Measurements from ENCODE around the gene DOCK2. TPM values are rescaled to one million over a fixed set of nuclear protein-coding genes. Genes with fewer than 3 reads are reported as not detected.

The DOCK2 gene
- total RNA-seq, 1 donor from 2014 or later: 217 TPM

DNA sequence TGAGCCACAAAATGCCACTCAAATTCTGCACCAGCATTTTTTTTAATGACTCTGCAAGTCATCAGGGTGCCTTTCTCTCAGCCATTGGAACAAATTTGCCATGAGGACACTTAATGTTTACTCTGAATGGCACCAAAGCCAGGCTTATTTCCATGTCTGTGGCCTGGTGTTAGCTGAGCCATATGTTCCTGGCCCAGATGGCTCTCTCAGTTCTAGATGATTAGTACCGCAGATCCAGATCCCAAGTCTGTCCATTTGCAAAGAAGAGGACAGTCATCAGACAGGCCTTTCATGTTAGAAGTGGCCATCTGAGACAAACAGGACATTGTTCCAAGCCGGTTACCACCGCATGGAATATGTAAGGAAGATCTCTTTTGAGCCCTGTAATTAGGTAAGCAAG lies 272.9 kb downstream of the DOCK2 start:
- Mint-ChIP-seq H3K4me3 (ENCODE audit: low read depth) (no peak overlapping the region), H3K27me3 (ENCODE audit: low read depth) (no peaks in the 10 kb centered on the region), H3K27ac (no peak overlapping the region), H3K36me3 (ENCODE audit: low read depth) (peaks cover 10% of the 10 kb centered on the region), H3K9me3 (no peaks in the 10 kb centered on the region), H3K4me1 (ENCODE audit: low read depth) (no peaks in the 10 kb centered on the region)
- intact Hi-C loops (cut with micrococcal nuclease): no loop called here
- DNase-seq (ENCODE audit: low spot score): no peak

DNA sequence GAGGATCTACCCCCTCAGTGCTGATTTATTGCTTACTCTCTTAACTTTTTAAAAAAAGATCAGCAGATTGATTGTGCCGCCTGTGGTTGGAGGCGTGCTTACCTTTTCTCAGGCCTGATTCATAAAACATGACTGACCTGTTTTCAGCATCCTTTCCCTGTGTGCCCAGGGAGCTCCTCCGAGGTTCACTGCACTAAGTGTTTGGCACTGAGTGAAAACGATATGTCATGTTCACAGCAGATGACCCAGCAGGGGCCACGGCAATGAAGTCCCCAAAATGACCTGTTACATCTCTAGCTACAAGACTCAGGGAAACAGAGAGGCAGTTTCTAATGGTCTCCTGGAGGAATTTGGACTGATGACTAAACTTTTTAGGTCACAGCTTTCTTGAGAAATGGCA lies 273.3 kb downstream of the DOCK2 start:
- Mint-ChIP-seq H3K9me3 (no peaks in the 10 kb centered on the region), H3K4me3 (ENCODE audit: low read depth) (no peak overlapping the region), H3K27ac (no peak overlapping the region), H3K36me3 (ENCODE audit: low read depth) (peaks cover 11% of the 10 kb centered on the region), H3K4me1 (ENCODE audit: low read depth) (no peaks in the 10 kb centered on the region), H3K27me3 (ENCODE audit: low read depth) (no peaks in the 10 kb centered on the region)
- no peak for DNase-seq (ENCODE audit: low spot score)
- intact Hi-C loops (cut with micrococcal nuclease): no loop called here

DNA sequence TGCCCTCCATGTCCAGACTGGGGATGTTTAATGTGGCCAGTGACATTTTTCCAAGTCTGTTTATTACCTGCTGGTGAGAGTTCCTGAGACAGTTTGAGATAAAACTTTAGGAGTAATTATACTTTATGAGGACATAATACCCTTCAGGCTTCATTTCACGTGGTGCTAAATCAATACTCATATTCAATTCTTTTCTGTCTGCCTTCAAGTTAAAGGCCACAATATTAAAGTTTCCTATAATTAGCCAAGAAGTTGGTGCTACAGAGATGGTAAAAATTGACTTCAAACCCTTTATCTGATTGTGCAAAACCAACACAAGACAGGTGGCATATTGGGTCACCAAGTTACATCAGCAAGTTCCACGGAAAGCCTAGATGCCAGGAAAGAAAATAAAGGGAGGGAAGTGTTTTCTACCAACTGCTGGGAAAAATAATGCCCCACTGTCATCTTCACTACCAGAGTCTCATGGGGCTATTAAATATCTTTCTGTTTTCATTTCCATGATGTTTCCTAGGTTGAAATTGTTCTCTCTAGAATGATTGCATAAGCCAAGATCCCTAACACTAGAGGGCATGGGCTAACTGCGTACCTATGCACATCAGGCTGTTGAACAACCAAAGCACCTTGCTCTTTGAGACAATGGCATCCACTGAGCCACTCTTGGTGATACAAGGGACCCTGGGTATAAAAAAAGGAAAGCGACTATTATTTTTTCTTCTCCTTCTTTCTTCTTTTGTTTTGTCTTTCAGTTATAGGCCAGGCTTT lies 274.6 kb downstream of the DOCK2 start:
- intact Hi-C loops (cut with micrococcal nuclease): no loop called here
- Mint-ChIP-seq H3K9me3 (no peaks in the 10 kb centered on the region), H3K27ac (no peak overlapping the region), H3K27me3 (ENCODE audit: low read depth) (no peaks in the 10 kb centered on the region), H3K4me1 (ENCODE audit: low read depth) (no peaks in the 10 kb centered on the region), H3K4me3 (ENCODE audit: low read depth) (no peak overlapping the region), H3K36me3 (ENCODE audit: low read depth) (peaks cover 19% of the 10 kb centered on the region)
- no peak for DNase-seq (ENCODE audit: low spot score)

DNA sequence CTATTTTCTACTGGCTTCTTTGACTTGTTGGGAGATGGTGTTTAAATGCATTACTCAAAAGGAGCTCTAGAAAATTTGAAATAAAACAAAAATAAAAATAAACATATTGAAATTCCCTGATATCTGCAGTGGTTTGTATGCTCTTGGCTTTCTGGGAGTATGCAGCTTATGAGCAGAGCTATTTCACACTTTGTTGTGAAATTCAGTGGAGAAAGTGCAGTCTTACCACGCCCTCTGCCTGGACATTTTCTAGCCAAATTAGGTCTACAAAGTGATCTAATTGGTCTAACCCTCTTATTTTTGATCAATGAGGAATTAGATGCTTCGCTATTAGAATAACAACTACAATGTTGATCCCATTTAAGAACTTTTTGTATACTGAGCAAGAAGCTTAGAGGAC lies 276.4 kb downstream of the DOCK2 start:
- no peaks in the 10 kb centered on the region for H3K4me1 Mint-ChIP-seq (ENCODE audit: low read depth)
- H3K27ac Mint-ChIP-seq: no peak overlapping the region
- peaks cover 19% of the 10 kb centered on the region for H3K36me3 Mint-ChIP-seq (ENCODE audit: low read depth)
- intact Hi-C loops (cut with micrococcal nuclease): no loop called here
- H3K9me3 Mint-ChIP-seq: no peaks in the 10 kb centered on the region
- no peak overlapping the region for H3K4me3 Mint-ChIP-seq (ENCODE audit: low read depth)
- no peak for DNase-seq (ENCODE audit: low spot score)
- no peaks in the 10 kb centered on the region for H3K27me3 Mint-ChIP-seq (ENCODE audit: low read depth)

DNA sequence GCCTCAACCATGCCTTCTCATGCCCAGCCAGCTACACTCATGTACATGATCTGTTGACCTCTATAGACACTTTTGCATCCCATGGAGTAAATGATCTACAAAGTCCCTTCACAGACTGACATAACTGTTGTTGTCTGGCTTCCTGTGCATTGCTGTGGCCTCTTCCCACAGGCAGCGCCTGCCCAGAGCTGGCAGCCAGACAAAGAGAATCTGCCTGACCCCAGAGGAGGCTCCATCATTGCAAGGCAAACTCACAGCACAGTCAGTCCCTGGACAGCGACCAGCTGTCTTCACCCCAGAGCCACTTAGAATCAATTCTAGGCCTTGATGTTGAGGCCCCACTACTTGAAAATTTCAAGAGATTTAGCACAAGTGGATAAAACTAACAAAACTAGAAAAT lies 277.7 kb downstream of the DOCK2 start:
- Mint-ChIP-seq H3K36me3 (ENCODE audit: low read depth) (peaks cover 15% of the 10 kb centered on the region), H3K4me1 (ENCODE audit: low read depth) (no peaks in the 10 kb centered on the region), H3K4me3 (ENCODE audit: low read depth) (no peak overlapping the region), H3K27ac (no peak overlapping the region), H3K9me3 (no peaks in the 10 kb centered on the region), H3K27me3 (ENCODE audit: low read depth) (no peaks in the 10 kb centered on the region)
- intact Hi-C loops (cut with micrococcal nuclease): no loop called here
- no peak for DNase-seq (ENCODE audit: low spot score)

DNA sequence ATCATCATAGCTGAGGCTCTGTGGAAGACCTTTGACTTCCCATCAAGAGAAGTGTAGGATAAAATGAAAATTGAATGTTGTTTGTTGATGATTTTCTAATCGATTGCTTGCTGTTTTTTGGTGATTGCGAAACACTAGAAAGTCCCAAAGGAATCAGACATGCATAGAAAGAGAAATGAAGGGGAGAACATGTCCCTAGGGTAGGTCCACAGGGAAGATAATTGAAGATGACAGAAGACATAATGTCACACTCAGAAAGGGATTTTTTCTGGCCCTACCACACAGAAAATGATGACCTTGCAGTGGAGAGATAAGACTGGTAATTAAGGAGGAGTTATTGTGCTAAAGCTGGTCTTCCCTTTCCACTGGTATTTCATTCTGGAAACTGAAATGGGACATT lies 280.4 kb downstream of the DOCK2 start:
- intact Hi-C loops (cut with micrococcal nuclease): no loop called here
- no peaks in the 10 kb centered on the region for H3K4me1 Mint-ChIP-seq (ENCODE audit: low read depth)
- no peaks in the 10 kb centered on the region for H3K9me3 Mint-ChIP-seq
- no peak overlapping the region for H3K27ac Mint-ChIP-seq
- no peak overlapping the region for H3K4me3 Mint-ChIP-seq (ENCODE audit: low read depth)
- H3K36me3 Mint-ChIP-seq (ENCODE audit: low read depth): peaks cover 19% of the 10 kb centered on the region
- DNase-seq (ENCODE audit: low spot score): no peak
- no peaks in the 10 kb centered on the region for H3K27me3 Mint-ChIP-seq (ENCODE audit: low read depth)

DNA sequence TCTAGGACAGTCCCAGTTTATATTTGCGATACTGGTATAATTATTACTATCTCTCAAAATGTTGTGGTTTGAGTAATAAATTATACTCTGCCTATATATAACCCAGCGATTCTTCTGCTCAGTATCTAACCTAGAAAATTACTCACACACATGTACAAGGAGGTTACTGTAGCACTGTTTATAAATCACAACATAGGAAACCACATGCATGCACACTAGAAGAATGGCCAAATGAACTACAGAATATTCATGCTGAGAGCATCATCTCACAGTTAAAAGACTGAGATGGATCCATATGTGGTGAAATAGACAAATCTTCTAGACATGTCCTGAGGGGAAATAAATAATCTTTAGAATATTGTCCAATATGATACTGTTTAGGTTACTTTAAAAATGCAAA lies 281.2 kb downstream of the DOCK2 start:
- peaks cover 3% of the 10 kb centered on the region for H3K4me1 Mint-ChIP-seq (ENCODE audit: low read depth)
- H3K27ac Mint-ChIP-seq: no peak overlapping the region

DNA sequence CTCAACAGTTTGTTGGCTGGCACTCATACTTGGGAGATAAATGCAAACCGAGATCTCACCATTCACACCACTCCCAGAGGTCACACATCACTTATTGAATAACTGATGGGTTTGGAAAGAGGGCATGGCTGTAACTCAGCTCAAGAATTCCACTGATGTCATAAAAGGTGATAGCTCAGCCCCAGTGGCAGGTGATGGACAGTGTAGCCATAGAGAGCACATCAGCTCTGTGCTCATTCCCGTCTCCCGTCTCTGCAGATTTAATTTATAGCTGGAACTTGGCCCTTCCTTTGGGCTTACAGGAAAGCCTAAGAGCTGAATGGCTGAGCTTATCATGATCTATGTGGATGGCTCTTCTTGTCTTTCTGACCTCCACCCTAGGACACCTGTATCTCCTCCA lies 283.4 kb downstream of the DOCK2 start:
- Mint-ChIP-seq H3K4me3 (ENCODE audit: low read depth) (no peak overlapping the region), H3K27ac (no peak overlapping the region), H3K27me3 (ENCODE audit: low read depth) (no peaks in the 10 kb centered on the region), H3K9me3 (no peaks in the 10 kb centered on the region), H3K4me1 (ENCODE audit: low read depth) (peaks cover 7% of the 10 kb centered on the region), H3K36me3 (ENCODE audit: low read depth) (peaks cover 13% of the 10 kb centered on the region)
- DNase-seq (ENCODE audit: low spot score): no peak
- intact Hi-C loops (cut with micrococcal nuclease): no loop called here

More for the DNA sequence above, 281.2 kb downstream of the DOCK2 start:
- Mint-ChIP-seq H3K27me3 (ENCODE audit: low read depth) (no peaks in the 10 kb centered on the region), H3K9me3 (no peaks in the 10 kb centered on the region), H3K4me3 (ENCODE audit: low read depth) (no peak overlapping the region), H3K36me3 (ENCODE audit: low read depth) (peaks cover 19% of the 10 kb centered on the region)
- intact Hi-C loops (cut with micrococcal nuclease): no loop called here
- no peak for DNase-seq (ENCODE audit: low spot score)

DNA sequence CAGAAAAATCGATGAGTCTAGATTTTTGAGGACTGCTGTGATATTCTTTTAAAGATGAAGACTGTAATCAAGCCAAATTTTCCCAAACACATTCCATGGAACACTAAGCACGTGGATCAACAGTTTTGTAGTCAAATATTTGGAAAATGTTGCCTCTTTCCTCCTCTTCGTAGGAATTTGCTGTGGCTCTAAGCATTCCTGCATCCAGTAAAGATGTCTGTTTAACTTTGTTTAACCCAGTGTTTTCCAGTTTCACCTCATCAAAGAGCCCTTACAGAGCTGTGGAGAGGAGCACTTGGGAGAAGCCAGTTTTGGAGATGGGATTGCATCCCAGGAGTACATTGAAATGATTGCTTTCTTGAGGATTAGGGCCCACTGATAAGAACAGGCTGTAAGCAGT lies 284.3 kb downstream of the DOCK2 start:
- intact Hi-C loops (cut with micrococcal nuclease): no loop called here
- Mint-ChIP-seq H3K9me3 (no peaks in the 10 kb centered on the region), H3K4me3 (ENCODE audit: low read depth) (no peak overlapping the region), H3K36me3 (ENCODE audit: low read depth) (peaks cover 6% of the 10 kb centered on the region), H3K27me3 (ENCODE audit: low read depth) (no peaks in the 10 kb centered on the region), H3K4me1 (ENCODE audit: low read depth) (peaks cover 7% of the 10 kb centered on the region), H3K27ac (no peak overlapping the region)
- no peak for DNase-seq (ENCODE audit: low spot score)

DNA sequence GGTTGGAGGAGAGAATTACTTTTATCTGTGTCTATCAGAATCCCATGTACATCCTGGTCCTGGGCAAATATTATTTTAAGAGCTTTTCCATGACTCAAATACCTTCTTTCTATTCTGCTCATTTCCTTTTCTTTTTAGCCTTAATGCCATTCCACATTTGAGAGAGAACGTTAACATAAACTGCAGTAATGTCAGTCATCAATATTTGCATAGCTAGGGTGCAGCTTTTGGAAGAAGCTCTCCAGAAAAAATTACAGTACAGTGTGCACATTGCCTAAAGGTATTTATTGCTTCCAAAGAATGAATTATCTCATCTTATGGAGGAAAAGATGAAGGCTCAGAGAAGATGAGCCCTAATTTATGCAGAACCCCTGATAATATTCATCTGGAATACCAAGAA lies 284.9 kb downstream of the DOCK2 start:
- Mint-ChIP-seq H3K27me3 (ENCODE audit: low read depth) (no peaks in the 10 kb centered on the region), H3K9me3 (no peaks in the 10 kb centered on the region), H3K27ac (no peak overlapping the region), H3K36me3 (ENCODE audit: low read depth) (peaks cover 11% of the 10 kb centered on the region), H3K4me3 (ENCODE audit: low read depth) (no peak overlapping the region), H3K4me1 (ENCODE audit: low read depth) (peaks cover 7% of the 10 kb centered on the region)
- intact Hi-C loops (cut with micrococcal nuclease): no loop called here
- DNase-seq (ENCODE audit: low spot score): no peak

DNA sequence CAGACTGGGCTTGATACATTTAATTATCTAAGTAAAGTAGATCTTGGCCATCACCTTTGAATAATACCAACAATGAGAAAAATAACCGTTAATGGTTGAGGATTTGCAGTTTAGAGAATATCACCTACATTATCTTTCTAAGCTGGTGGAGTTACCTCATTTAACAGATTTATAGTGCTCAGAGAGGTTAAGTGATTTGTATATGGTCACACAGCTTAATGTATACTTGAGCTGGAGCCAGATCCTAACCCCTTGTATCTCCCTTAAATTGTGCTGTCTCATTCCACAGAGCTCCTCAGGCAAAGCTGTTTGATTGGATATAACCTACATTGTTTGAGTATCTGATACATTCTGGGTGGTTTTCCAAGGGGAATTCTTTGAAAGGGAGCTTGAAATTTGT lies 285.4 kb downstream of the DOCK2 start:
- Mint-ChIP-seq H3K27me3 (ENCODE audit: low read depth) (no peaks in the 10 kb centered on the region), H3K27ac (no peak overlapping the region), H3K36me3 (ENCODE audit: low read depth) (peaks cover 12% of the 10 kb centered on the region), H3K4me1 (ENCODE audit: low read depth) (peaks cover 7% of the 10 kb centered on the region), H3K4me3 (ENCODE audit: low read depth) (no peak overlapping the region), H3K9me3 (no peaks in the 10 kb centered on the region)
- DNase-seq (ENCODE audit: low spot score): no peak
- intact Hi-C loops (cut with micrococcal nuclease): no loop called here

DNA sequence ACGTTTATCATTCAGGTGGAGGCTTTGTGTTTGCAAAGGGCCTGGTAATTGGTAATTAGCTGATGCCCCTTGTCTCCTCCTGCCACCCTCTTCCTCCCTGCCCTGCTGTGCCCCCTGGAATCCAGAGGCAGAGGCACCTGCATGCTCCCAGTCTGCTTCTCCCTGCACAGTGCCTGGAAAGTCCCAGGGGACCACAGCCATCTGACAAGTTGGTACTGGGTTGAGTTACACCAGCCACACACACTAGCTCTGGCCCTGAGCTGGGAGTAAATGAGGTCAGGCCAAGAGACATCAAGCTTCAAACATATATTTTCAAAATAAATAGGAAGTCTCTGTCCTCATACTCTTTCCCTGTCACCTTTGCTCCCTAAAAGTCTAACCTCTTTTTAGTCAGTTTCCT lies 286.9 kb downstream of the DOCK2 start:
- H3K36me3 Mint-ChIP-seq (ENCODE audit: low read depth): peaks cover 12% of the 10 kb centered on the region
- H3K27ac Mint-ChIP-seq: no peak overlapping the region
- no peaks in the 10 kb centered on the region for H3K9me3 Mint-ChIP-seq
- H3K27me3 Mint-ChIP-seq (ENCODE audit: low read depth): no peaks in the 10 kb centered on the region
- intact Hi-C loops (cut with micrococcal nuclease): no loop called here
- DNase-seq (ENCODE audit: low spot score): no peak
- peaks cover 7% of the 10 kb centered on the region for H3K4me1 Mint-ChIP-seq (ENCODE audit: low read depth)
- no peak overlapping the region for H3K4me3 Mint-ChIP-seq (ENCODE audit: low read depth)

DNA sequence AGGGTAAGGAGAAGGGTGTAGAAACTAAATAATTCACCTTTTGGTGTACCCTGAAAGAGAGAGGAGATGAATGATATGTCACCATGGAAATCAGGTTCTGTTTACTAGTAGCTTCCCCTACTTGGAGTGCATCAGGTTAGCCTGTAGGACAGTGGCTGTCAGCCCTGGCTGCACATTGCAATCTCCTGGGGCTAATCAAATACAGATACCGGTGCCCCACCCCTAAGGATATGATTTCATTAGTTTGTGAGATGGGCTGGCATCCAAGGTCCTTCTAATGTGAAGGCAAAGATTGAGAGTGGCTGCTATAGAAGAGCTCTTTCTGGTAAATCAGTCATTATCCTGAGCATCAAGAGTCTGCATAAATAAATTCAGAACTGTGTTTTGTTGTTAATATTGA lies 296.1 kb downstream of the DOCK2 start:
- intact Hi-C loops (cut with micrococcal nuclease): no loop called here
- H3K4me1 Mint-ChIP-seq (ENCODE audit: low read depth): peaks cover 23% of the 10 kb centered on the region
- no peak for DNase-seq (ENCODE audit: low spot score)
- no peak overlapping the region for H3K27ac Mint-ChIP-seq
- no peaks in the 10 kb centered on the region for H3K27me3 Mint-ChIP-seq (ENCODE audit: low read depth)
- no peak overlapping the region for H3K4me3 Mint-ChIP-seq (ENCODE audit: low read depth)
- H3K36me3 Mint-ChIP-seq (ENCODE audit: low read depth): peaks cover 24% of the 10 kb centered on the region
- no peaks in the 10 kb centered on the region for H3K9me3 Mint-ChIP-seq

DNA sequence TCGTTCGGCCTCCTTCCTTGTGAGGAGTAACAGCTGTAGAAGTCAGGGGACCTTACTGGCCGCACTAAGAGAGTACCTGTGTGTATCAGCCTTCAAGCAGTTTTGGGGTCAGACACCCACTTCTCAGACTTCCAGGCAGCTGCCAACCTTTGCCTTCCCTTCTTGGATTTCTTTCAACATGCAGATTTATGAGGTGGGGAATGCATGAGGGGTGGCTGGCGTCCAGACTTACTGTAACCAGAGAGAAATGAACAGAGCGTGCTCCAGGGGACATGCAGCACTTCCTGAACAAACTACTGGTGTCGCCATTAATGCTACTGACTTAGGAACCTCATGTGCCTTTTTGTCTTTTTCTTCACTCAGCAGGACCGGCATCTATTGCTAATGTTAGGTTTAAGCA lies 296.5 kb downstream of the DOCK2 start:
- H3K27ac Mint-ChIP-seq: no peak overlapping the region
- intact Hi-C loops (cut with micrococcal nuclease): no loop called here
- peaks cover 24% of the 10 kb centered on the region for H3K36me3 Mint-ChIP-seq (ENCODE audit: low read depth)
- DNase-seq (ENCODE audit: low spot score): no peak
- no peaks in the 10 kb centered on the region for H3K9me3 Mint-ChIP-seq
- H3K27me3 Mint-ChIP-seq (ENCODE audit: low read depth): no peaks in the 10 kb centered on the region
- no peak overlapping the region for H3K4me3 Mint-ChIP-seq (ENCODE audit: low read depth)
- H3K4me1 Mint-ChIP-seq (ENCODE audit: low read depth): peaks cover 23% of the 10 kb centered on the region

All from activated T-helper 2 cell treated with anti-CD3 and anti-CD28 coated beads, Interferon-gamma antibody, Interleukin-2, Interleukin-4, amounts not matched to agents 10 μg/mL and 5 μg/mL and 100 μg/mL, durations not matched to agents 14 hours and 24 hours and 36 hours (primary cell).